ENCODE measurements around the gene MAPK11. TPM values are rescaled to one million over a fixed set of nuclear protein-coding genes. Genes with fewer than 3 reads are reported as not detected.
A peak's percentile ranks its signal among the peaks of the same experiment; 100 is the strongest.
"Not testable (repeated sequence)": the region's sequence is repeated elsewhere in the genome, so short reads cannot be mapped to it uniquely, and the experiment has no call there.

Gene MAPK11
- total RNA-seq, 4 donors from 2014 or later = 2.4 to 5.7 (median 3.5) TPM

DNA sequence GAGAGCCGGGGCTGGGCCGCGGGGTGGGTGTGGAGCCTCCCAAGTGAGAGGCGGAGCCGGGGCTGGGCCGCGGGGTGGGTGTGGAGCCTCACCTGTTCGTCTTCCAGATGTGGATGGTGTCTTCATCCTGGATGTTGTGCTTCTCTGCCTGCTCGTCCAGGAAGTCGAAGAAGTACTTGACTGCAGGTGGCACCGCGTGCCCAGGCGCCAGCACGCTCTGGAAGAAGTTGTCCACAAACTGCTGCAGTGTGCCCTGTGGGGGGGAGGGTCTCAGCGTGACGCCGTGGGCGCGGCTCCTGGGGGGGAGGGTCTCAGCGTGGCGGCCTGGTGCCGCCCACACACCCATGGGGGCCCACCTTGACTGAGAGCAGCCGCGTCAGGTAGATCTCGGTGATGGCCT is 7.6 kb upstream of the MAPK11 start:
- peak overlapping the region in 2 of 4 donors; percentile 6 to 51 for H3K27ac ChIP-seq

DNA sequence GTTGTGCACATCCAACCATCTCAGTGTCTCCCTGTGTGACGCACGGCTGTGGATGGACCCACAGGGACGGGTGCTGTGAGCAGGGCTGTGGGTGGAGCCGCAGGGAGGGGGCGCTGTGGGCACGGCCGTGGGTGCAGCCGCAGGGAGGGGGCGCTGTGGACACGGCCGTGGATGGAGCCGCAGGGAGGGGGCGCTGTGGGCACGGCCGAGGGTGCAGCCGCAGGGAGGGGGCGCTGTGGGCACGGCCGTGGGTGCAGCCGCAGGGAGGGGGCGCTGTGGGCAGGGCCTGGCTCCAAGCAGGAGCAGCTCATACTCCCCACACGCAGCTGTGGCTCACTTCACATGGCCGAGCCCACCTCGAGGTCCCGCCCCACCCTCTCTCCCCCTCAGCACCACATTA is 6.0 kb upstream of the MAPK11 start:
- Histone ChIP-seq H3K9me3 (no peaks in the 10 kb centered on the region), H3K36me3 (peaks cover 52 to 75% (median 57%) of the 10 kb centered on the region in 3 donors), H3K4me1 (peaks cover 12 to 88% (median 18%) of the 10 kb centered on the region in 3 donors), H3K4me3 (no peak overlapping the region), H3K27me3 (peaks cover 0 to 11% (median 0%) of the 10 kb centered on the region in 4 donors), H3K27ac (peak overlapping the region; percentile 41 to 67 (median 63))
- WGBS, 2 donors = 20 to 48% methylated on average over 2 to 17 of the region's 25 CpGs
- intact Hi-C loops (cut with DNase I) = loop anchor here (2.0 kb wide), 1 partner anchor 67 kb away; the partner anchor contains the start of gene PPP6R2
- TF ChIP-seq, protein P1, sequence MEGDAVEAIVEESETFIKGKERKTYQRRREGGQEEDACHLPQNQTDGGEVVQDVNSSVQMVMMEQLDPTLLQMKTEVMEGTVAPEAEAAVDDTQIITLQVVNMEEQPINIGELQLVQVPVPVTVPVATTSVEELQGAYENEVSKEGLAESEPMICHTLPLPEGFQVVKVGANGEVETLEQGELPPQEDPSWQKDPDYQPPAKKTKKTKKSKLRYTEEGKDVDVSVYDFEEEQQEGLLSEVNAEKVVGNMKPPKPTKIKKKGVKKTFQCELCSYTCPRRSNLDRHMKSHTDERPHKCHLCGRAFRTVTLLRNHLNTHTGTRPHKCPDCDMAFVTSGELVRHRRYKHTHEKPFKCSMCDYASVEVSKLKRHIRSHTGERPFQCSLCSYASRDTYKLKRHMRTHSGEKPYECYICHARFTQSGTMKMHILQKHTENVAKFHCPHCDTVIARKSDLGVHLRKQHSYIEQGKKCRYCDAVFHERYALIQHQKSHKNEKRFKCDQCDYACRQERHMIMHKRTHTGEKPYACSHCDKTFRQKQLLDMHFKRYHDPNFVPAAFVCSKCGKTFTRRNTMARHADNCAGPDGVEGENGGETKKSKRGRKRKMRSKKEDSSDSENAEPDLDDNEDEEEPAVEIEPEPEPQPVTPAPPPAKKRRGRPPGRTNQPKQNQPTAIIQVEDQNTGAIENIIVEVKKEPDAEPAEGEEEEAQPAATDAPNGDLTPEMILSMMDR (IDR thresholded peaks at IDR 0.05) = peak in 5 of 6 experiments; percentile 24 to 78 (median 45)
- TF ChIP-seq POLR2A (IDR thresholded peaks at IDR 0.05) = no peak
- DNase-seq = peak; percentile 52

More for the DNA sequence above, 7.6 kb upstream of the MAPK11 start:
- TF ChIP-seq POLR2A (IDR thresholded peaks at IDR 0.05) = no peak
- no peak for DNase-seq
- H3K4me1 ChIP-seq = peaks cover 11 to 88% (median 21%) of the 10 kb centered on the region in 3 donors
- WGBS, 2 donors = 75 to 92% methylated on average over 4 to 10 of the region's 25 CpGs
- no peaks in the 10 kb centered on the region for H3K9me3 ChIP-seq
- intact Hi-C loops (cut with DNase I) = loop anchor here (2.0 kb wide), 1 partner anchor 65 kb away; the partner anchor contains the start of gene PPP6R2
- no peaks in the 10 kb centered on the region for H3K27me3 ChIP-seq
- no peak overlapping the region for H3K4me3 ChIP-seq
- peaks cover 65 to 90% (median 72%) of the 10 kb centered on the region in 3 donors for H3K36me3 ChIP-seq

DNA sequence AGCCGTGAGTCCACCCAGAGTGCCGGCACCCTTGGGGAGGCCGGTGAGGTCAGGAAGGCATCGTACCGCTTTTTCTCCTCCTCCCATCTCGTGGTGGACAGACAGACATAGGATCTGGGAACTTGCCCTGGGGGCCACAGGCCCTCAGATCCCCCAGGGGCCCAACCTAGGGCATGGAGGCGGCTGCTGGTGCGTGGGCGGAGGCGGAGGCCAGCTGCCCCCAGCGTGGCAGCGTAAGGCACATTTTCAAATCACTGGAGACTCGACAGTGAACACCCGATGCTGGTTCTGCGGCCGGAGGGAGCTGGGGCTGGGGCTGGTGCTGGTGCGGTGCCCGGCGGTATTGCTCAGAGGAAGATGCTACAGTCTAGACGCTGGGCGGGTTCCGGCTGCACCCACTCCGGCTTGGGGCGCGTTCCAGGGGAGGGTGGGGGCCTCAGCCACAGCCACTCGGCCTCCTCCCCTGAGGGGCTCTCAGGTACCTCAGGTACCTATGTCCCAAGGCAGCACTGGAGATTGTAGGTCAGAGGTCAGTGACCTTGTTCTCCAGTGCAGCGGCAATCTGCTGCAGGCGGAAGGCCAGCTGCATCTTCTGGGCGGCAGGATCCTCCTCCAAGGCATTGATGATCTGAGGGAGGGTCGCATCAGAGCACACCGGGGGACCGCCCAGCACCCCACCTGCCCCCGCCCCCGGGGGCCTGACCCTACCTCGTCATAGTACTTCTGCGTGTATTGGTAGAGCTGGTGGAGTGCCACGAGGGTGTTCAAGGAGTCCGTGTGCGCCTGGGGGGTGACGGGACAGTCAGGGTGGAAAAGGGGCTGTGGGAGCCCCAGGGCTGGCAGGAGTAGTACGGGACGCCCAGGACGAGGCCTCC is 5.2 kb upstream of the MAPK11 start:
- no peak for TF ChIP-seq POLR2A (IDR thresholded peaks at IDR 0.05)
- TF ChIP-seq, protein P1 (IDR thresholded peaks at IDR 0.05) = no peak
- DNase-seq = no peak
- intact Hi-C loops (cut with DNase I) = loop anchor here (2.0 kb wide), 1 partner anchor 67 kb away; the partner anchor contains the start of gene PPP6R2
- H3K27me3 ChIP-seq = peaks cover 0 to 11% (median 0%) of the 10 kb centered on the region in 4 donors
- peaks cover 44 to 67% (median 50%) of the 10 kb centered on the region in 3 donors for H3K36me3 ChIP-seq
- no peak overlapping the region for H3K4me3 ChIP-seq
- 80 to 100% methylated on average over 1 to 9 of the region's 43 CpGs for WGBS, 2 donors
- H3K4me1 ChIP-seq = peaks cover 19 to 88% (median 22%) of the 10 kb centered on the region in 3 donors
- no peaks in the 10 kb centered on the region for H3K9me3 ChIP-seq
- H3K27ac ChIP-seq = peak overlapping the region in 3 of 4 donors; percentile 32 to 65 (median 44)

DNA sequence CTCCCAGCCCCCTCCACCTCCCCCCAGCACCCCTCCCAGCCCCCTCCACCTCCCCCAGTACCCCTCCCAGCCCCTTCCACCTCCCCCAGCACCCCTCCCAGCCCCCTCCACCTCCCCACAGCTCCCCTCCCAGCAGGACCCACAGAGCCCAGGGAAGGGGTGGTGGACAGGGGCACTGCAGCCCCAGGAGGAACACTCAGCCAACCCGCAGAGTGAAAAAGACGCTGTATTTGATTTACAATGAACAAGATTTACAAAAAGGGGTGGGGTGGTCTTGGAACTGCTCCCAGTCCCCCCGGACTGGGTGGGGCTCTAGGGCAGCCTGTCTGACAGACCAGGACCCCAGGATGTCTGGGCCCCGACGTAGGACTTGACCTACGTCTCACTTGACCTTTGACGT is 4.6 kb upstream of the MAPK11 start:
- H3K4me1 ChIP-seq = peaks cover 21 to 87% (median 24%) of the 10 kb centered on the region in 3 donors
- H3K27me3 ChIP-seq = peaks cover 0 to 11% (median 0%) of the 10 kb centered on the region in 4 donors
- H3K27ac ChIP-seq = peak overlapping the region in 1 of 4 donors; percentile 17
- H3K9me3 ChIP-seq = no peaks in the 10 kb centered on the region
- H3K36me3 ChIP-seq = peaks cover 38 to 61% (median 43%) of the 10 kb centered on the region in 3 donors
- DNase-seq = no peak
- TF ChIP-seq POLR2A (IDR thresholded peaks at IDR 0.05) = no peak
- TF ChIP-seq, protein P1 (IDR thresholded peaks at IDR 0.05) = no peak
- no peak overlapping the region for H3K4me3 ChIP-seq
- intact Hi-C loops (cut with DNase I) = no loop called here
- WGBS, 2 donors = 57% methylated on average over 5 of the region's 7 CpGs; no CpG with 5 or more reads in 1 of the 2 donors

DNA sequence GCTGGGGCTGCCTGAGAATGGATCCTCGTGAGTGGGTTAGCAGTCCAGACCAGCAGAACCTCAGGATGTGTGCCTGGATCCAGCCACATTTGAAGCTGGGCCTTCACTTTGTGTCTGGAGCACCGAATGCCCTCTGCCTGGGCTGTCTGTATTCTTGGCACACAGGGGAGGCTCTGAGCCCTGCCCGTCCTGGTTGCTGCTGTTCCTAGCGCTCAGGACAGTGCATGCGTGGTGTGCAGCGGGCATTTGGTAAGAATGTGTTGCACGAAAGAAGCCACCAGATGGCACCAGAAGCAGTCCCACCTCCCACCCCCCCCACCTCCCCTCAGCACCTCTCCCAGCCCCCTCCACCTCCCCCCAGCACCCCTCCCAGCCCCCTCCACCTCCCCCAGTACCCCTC is 4.1 kb upstream of the MAPK11 start:
- peaks cover 0 to 11% (median 0%) of the 10 kb centered on the region in 4 donors for H3K27me3 ChIP-seq

DNA sequence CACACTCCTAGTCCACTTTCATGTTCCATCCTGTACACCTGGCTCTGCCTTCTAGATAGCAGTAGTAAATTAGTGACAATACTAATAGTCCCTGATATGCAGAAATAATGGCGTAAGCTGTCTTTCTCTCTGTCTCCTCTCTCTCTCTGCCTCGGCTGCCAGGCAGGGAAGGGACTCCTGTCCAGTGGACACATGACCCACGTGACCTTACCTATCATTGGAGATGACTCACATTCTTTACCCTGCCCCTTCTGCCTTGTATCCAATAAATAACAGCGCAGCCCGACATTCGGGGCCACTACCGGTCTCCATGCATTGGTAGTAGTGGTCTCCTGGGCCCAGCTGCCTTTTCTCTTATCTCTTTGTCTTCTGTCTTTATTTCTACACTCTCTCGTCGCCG is 3.6 kb upstream of the MAPK11 start:
- DNase-seq; H3K9me3 ChIP-seq; H3K4me3 ChIP-seq; intact Hi-C loops (cut with DNase I): not testable (repeated sequence)
- H3K4me1 ChIP-seq = peaks cover 22 to 87% (median 33%) of the 10 kb centered on the region in 3 donors
- peaks cover 32 to 51% (median 33%) of the 10 kb centered on the region in 3 donors for H3K36me3 ChIP-seq
- peaks cover 0 to 11% (median 0%) of the 10 kb centered on the region in 4 donors for H3K27me3 ChIP-seq
- WGBS, 2 donors = 79 to 84% methylated on average over 7 to 10 of the region's 10 CpGs
- peak overlapping the region in 1 of 4 donors; percentile 29 for H3K27ac ChIP-seq

More for the DNA sequence above, 4.1 kb upstream of the MAPK11 start:
- no peak for DNase-seq
- Histone ChIP-seq H3K9me3 (no peaks in the 10 kb centered on the region), H3K4me1 (peaks cover 21 to 87% (median 29%) of the 10 kb centered on the region in 3 donors), H3K36me3 (peaks cover 34 to 56% (median 39%) of the 10 kb centered on the region in 3 donors), H3K4me3 (no peak overlapping the region), H3K27ac (peak overlapping the region in 1 of 4 donors; percentile 29)
- no peak for TF ChIP-seq POLR2A (IDR thresholded peaks at IDR 0.05)
- TF ChIP-seq, protein P1 (IDR thresholded peaks at IDR 0.05) = peak in 4 of 6 experiments; percentile 17 to 41 (median 30)
- intact Hi-C loops (cut with DNase I) = no loop called here
- WGBS, 2 donors = 35% methylated on average over 6 of the region's 7 CpGs; no CpG with 5 or more reads in 1 of the 2 donors

DNA sequence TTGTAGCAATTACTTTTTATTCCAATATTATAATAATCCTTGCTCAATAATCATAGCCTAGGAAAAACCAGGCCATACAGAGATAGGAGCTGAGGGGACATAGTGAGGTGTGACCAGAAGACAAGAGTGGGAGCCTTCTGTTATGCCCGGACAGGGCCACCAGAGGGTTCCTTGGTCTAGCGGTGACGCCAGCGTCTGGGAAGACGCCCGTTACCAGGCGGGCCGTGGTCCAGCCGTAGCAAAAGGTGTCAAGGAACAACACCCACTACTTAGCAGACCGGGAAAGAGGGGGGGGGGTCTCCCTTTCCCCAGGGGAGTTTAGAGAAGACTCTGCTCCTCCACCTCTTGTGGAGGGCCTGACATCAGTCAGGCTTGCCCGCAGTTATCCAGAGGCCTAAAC is 3.2 kb upstream of the MAPK11 start:
- DNase-seq; intact Hi-C loops (cut with DNase I); H3K27ac ChIP-seq; H3K4me3 ChIP-seq; H3K9me3 ChIP-seq: not testable (repeated sequence)
- 75% methylated on average over 1 of the region's 11 CpGs; no CpG with 5 or more reads in 1 of the 2 donors for WGBS, 2 donors
- Histone ChIP-seq H3K27me3 (peaks cover 0 to 11% (median 0%) of the 10 kb centered on the region in 4 donors), H3K4me1 (peaks cover 26 to 87% (median 37%) of the 10 kb centered on the region in 3 donors), H3K36me3 (peaks cover 28 to 47% (median 29%) of the 10 kb centered on the region in 3 donors)

Measured in esophagus squamous epithelium (tissue), 5 donors.